Esophagus squamous epithelium (tissue), 4 donors: ENCODE measurements around the gene HDHD5.

Experiments used
- POLR2A ChIP-seq, 4 donors: fragments of 450-650 bp; IDR thresholded peaks; one replicate each; pipeline ENCODE4 v1.6.1; 2017; ENCODE audit warnings: antibody characterized with exemption in 4 of 4, mild to moderate bottlenecking in 4 of 4, moderate library complexity in 3 of 4
- TF ChIP-seq, protein P1 (sequence below), 6 experiments: fragments of 450-650 bp in 4 of 6; fragments of 200-600 bp in 2 of 6; sonication (generic) in 2 of 6; IDR thresholded peaks; one replicate each; pipeline ENCODE4 v1.5.1; 2016 to 2019; ENCODE audit warnings: antibody characterized with exemption in 6 of 6, mild to moderate bottlenecking in 4 of 6, moderate library complexity in 4 of 6

- TF ChIP-seq, protein P1, sequence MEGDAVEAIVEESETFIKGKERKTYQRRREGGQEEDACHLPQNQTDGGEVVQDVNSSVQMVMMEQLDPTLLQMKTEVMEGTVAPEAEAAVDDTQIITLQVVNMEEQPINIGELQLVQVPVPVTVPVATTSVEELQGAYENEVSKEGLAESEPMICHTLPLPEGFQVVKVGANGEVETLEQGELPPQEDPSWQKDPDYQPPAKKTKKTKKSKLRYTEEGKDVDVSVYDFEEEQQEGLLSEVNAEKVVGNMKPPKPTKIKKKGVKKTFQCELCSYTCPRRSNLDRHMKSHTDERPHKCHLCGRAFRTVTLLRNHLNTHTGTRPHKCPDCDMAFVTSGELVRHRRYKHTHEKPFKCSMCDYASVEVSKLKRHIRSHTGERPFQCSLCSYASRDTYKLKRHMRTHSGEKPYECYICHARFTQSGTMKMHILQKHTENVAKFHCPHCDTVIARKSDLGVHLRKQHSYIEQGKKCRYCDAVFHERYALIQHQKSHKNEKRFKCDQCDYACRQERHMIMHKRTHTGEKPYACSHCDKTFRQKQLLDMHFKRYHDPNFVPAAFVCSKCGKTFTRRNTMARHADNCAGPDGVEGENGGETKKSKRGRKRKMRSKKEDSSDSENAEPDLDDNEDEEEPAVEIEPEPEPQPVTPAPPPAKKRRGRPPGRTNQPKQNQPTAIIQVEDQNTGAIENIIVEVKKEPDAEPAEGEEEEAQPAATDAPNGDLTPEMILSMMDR (IDR thresholded peaks at IDR 0.05) = no peak
- TF ChIP-seq POLR2A (IDR thresholded peaks at IDR 0.05) = no peak
Measured at GRCh38 chr22:17104336-17104935, 54.6 kb downstream of the HDHD5 start.
